Measurements from ENCODE around the gene TRAPPC10. TPM values are rescaled to one million over a fixed set of nuclear protein-coding genes. Genes with fewer than 3 reads are reported as not detected.
"Not testable (repeated sequence)": the region's sequence is repeated elsewhere in the genome, so short reads cannot be mapped to it uniquely, and the experiment has no call there.

Gene TRAPPC10
- polyA plus RNA-seq, 3 donors: 32.5 to 39.4 (median 39.1) TPM

DNA sequence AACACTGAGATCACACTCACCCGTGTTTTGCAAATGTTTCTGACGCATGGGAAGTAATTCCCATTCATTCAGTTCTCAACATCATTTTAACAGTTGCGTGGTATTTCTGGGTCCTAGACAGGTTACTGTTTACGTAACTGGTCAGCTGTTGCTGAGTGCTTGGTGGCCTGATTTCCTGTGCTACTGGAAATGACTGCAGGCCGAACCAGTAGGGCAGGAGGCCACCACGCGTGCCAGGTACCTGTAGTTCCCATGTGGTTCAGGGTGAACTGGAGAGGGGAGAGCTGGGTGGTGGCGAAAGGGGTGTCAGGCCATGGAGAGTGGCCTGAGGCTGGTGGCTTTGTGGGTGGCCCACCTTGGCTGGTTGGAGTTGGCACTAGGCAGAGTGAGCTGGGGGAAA is 122.6 kb downstream of the TRAPPC10 start:
- DNase-seq (ENCODE audit: low read depth in 3 of 3, low spot score in 2 of 3): not testable (repeated sequence)

DNA sequence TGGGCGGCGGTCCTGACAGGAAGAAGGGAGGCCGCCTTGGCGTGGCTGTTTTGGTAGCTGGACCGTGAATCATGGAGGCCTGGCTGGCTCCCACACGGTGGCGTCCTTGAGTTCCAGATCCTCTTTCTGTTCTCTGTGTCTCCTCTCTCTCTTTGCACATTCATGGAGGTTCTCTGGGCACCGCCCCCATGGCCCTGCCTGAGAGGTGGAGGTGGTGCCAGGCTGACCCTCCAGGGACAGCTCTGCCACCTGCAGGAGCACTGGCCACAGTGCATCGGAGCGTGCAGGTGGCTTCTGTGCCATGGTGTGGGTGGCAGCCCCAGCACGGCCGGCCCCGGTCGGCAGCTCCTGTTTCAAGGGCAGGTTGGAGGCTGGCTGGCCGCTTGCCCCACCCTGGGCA is 125.9 kb downstream of the TRAPPC10 start:
- DNase-seq (ENCODE audit: low read depth in 3 of 3, low spot score in 2 of 3): not testable (repeated sequence)

GRCh38 chr21:44139787-44140551 is 127.9 kb downstream of the TRAPPC10 start:
- DNase-seq (ENCODE audit: low read depth in 3 of 3, low spot score in 2 of 3): not testable (repeated sequence)

DNA sequence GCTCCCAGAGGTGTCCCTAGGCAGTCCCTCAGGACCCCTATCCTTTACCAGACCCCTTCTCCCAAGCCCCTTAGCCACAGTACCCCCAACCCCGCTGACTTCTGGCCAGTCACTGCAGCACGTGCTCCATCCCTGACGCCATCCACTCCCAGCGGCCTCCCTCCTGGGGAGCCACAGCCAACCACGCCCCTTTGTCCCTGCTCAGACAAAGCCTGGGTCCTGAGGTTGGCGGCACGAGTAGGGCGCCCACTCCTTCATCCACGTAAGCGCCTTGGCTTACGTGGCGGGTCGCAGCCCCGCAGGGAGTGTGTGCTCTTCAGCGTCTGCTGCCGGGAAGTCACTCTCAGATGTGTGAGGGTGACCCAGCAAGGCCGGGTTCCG is 128.4 kb downstream of the TRAPPC10 start:
- not testable (repeated sequence) for DNase-seq (ENCODE audit: low read depth in 3 of 3, low spot score in 2 of 3)

GRCh38 chr21:44142470-44142869 is 130.4 kb downstream of the TRAPPC10 start:
- DNase-seq (ENCODE audit: low read depth in 3 of 3, low spot score in 2 of 3): not testable (repeated sequence)

DNA sequence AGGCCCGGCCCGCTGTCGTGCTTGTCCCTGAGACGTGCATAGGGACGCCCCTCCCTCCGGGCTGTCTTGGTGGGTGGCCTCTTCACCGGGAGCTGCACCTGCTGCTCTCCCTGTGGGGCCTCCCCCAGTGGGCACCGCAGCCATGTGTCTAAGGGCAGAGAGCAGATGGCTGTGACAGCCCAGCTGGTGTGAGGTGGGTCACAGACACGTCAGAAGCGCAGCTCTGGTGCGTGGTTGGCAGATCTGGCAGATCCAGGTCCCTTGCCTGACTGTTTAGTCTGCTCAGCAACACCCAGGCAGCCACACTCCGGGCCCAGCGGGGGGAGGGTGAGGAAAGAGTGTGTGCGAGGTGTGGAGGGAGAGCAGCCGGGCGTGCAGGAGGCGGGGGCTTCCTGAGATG is 131.3 kb downstream of the TRAPPC10 start:
- not testable (repeated sequence) for DNase-seq (ENCODE audit: low read depth in 3 of 3, low spot score in 2 of 3)

GRCh38 chr21:44143996-44144395 is 131.9 kb downstream of the TRAPPC10 start:
- not testable (repeated sequence) for DNase-seq (ENCODE audit: low read depth in 3 of 3, low spot score in 2 of 3)

GRCh38 chr21:44144784-44145602 is 132.9 kb downstream of the TRAPPC10 start:
- DNase-seq (ENCODE audit: low read depth in 3 of 3, low spot score in 2 of 3): not testable (repeated sequence)

DNA sequence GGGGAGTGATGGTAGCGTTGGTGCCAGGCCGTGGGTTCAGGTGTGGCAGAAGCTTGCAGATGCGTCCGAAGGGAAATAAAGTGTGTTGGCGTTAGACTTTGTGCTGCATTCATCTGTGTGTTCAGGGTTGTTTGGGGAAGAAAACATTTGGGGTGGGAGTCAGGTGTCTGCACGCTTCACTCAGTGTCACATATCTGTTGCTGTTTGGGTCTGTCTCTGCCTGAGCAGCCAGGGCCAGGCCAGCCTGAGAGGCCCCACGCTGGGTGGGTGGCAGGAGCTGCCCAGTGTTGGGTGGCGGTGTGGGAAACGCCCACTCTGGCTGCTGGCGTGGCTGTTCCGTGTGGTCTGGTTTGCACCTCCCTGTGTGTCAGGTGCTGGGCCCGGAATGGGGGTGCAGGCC is 133.5 kb downstream of the TRAPPC10 start:
- not testable (repeated sequence) for DNase-seq (ENCODE audit: low read depth in 3 of 3, low spot score in 2 of 3)

GRCh38 chr21:44147108-44147507 is 135.0 kb downstream of the TRAPPC10 start:
- DNase-seq (ENCODE audit: low read depth in 3 of 3, low spot score in 2 of 3): not testable (repeated sequence)

GRCh38 chr21:44150255-44150654 is 138.1 kb downstream of the TRAPPC10 start:
- DNase-seq (ENCODE audit: low read depth in 3 of 3, low spot score in 2 of 3): not testable (repeated sequence)

DNA sequence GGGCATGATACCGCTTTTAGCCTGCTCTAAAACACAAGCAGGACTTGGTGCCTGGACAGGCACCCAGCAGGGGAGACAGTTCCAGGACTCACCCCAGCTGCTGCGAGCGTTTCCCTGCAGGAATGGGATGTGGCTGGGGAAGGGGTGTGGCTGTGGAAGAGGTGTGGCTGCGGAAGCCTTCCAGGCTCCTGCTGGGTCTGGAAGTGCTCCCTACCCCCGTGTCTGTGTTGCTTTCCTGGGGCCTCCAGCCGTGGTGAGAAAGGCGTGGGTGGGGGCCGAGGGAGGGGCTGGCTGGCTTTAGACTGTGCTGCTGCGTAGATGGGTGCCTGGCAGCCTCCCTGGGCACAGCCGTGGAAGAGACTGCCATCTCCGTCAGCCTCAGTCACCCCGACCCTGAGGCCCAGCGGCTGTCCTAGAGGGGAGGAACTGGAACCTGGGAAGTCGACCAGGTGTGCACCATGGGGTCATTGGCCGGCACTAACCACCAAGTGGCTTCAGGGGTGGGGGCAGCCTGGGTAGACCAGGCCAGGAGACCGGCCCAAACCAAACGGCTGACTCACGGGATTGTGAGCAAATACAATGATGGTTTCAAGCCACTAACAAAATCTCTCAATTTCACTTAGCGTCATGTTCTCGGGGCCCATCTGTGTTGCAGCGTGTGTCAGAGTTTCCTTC is 141.2 kb downstream of the TRAPPC10 start:
- DNase-seq (ENCODE audit: low read depth in 3 of 3, low spot score in 2 of 3): not testable (repeated sequence)

- not testable (repeated sequence) for DNase-seq (ENCODE audit: low read depth in 3 of 3, low spot score in 2 of 3)
Measured at GRCh38 chr21:44153889-44154228, 141.8 kb downstream of the TRAPPC10 start.

DNA sequence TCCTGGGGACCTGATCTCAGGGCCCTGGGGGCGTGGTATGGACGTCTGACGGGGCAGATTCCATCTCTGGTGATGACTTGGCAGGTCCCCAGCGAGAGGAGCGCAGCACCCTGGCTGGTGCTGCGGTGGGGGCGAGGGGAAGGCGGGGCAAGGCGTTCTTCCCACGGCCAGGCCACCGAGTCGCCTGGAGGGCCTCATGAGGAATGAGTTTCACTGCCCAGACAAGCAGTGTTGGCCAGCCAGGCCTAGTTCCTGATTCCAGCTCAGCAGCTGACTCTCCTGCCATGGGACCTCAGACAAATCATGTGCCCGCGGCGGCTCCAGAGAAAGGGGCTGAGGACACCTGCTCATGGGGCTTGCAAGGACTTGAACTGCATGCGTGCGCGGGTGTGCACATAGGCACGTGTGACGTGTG is 142.7 kb downstream of the TRAPPC10 start:
- DNase-seq (ENCODE audit: low read depth in 3 of 3, low spot score in 2 of 3): not testable (repeated sequence)

GRCh38 chr21:44155231-44155993 is 143.3 kb downstream of the TRAPPC10 start:
- not testable (repeated sequence) for DNase-seq (ENCODE audit: low read depth in 3 of 3, low spot score in 2 of 3)

- not testable (repeated sequence) for DNase-seq (ENCODE audit: low read depth in 3 of 3, low spot score in 2 of 3)
Measured at GRCh38 chr21:44155994-44156380, 143.9 kb downstream of the TRAPPC10 start.

Measured in right renal cortex interstitium (tissue), 3 donors.